Brain microvascular endothelial cell (primary cell): Measurements from ENCODE around the gene CBL.

Experiments
- DNase-seq: peaks from one replicate; pipeline ENCODE4 v3.0.0-alpha.2; 2020
- H3K27ac ChIP-seq: fragments of 250-450 bp; sonication (Bioruptor Pico); 2 replicates; pipeline ENCODE4 v1.5.1; 2020; ENCODE audit warnings: mild to moderate bottlenecking, moderate library complexity
- H3K27me3 ChIP-seq: fragments of 250-450 bp; sonication (Bioruptor Pico); replicated peaks from 2 replicates; pipeline ENCODE4 v1.5.1; 2020; ENCODE audit warnings: mild to moderate bottlenecking
- H3K36me3 ChIP-seq: fragments of 250-450 bp; sonication (Bioruptor Pico); replicated peaks from 2 replicates; pipeline ENCODE4 v1.5.1; 2020; ENCODE audit warnings: mild to moderate bottlenecking
- H3K4me3 ChIP-seq: 2 replicates; pipeline ENCODE4 v1.5.1; 2011; ENCODE audit warnings: low read depth, mild to moderate bottlenecking, control low read depth, low read length, moderate library complexity
- CTCF ChIP-seq: IDR thresholded peaks from 2 replicates; pipeline ENCODE4 v1.5.1; 2011; ENCODE audit warnings: low read depth, mild to moderate bottlenecking, moderate library complexity, low read length, control low read depth, inconsistent platforms; ENCODE audit errors: missing control alignments
- in situ Hi-C: cut with HindIII; loops from 2 replicates; pipeline ENCODE4 v1.10.0; 2017; ENCODE audit warnings: low sequenced_read_pairs, low pct_ligation_motif_present

CBL gene

GRCh38 chr11:119352857-119353260, 146.7 kb downstream of the CBL start:
- H3K27ac ChIP-seq: no peak overlapping the region
- no peak overlapping the region for H3K4me3 ChIP-seq
- no peaks in the 10 kb centered on the region for H3K27me3 ChIP-seq
- in situ Hi-C loops: no loop called here
- DNase-seq: no peak
- no peak for TF ChIP-seq CTCF
- no peaks in the 10 kb centered on the region for H3K36me3 ChIP-seq

GRCh38 chr11:119355091-119355843, 149.1 kb downstream of the CBL start:
- Histone ChIP-seq H3K27me3 (no peaks in the 10 kb centered on the region), H3K36me3 (no peaks in the 10 kb centered on the region), H3K27ac (no peak overlapping the region), H3K4me3 (no peak overlapping the region)
- no peak for TF ChIP-seq CTCF
- no peak for DNase-seq
- in situ Hi-C loops: no loop called here

- Histone ChIP-seq H3K27ac (no peak overlapping the region), H3K27me3 (no peaks in the 10 kb centered on the region), H3K4me3 (peak overlapping the region; percentile 63), H3K36me3 (no peaks in the 10 kb centered on the region)
- peak; percentile 66 for DNase-seq
- in situ Hi-C loops: no loop called here
- peak; percentile 83 for TF ChIP-seq CTCF
Observed at GRCh38 chr11:119356349-119357031, 150.4 kb downstream of the CBL start.

GRCh38 chr11:119357074-119357473, 150.9 kb downstream of the CBL start:
- Histone ChIP-seq H3K36me3 (no peaks in the 10 kb centered on the region), H3K4me3 (peak overlapping the region; percentile 63), H3K27me3 (no peaks in the 10 kb centered on the region), H3K27ac (no peak overlapping the region)
- no peak for TF ChIP-seq CTCF
- no peak for DNase-seq
- in situ Hi-C loops: no loop called here
